Mesenchymal stem cell (in vitro differentiated cells and primary cell): ENCODE results near the gene DENND1B.
A peak's percentile ranks its signal among the peaks of the same experiment; 100 is the strongest.

Experiments
- DNase-seq: peaks from one replicate; pipeline ENCODE4 v3.0.0-alpha.2; 2013
- H2AFZ ChIP-seq: one replicate; pipeline ENCODE4 v1.6.1; 2013; ENCODE audit warnings: low read depth, mild to moderate bottlenecking, control low read depth, inconsistent platforms, low read length, moderate library complexity
- H2AK5ac ChIP-seq: 2 replicates; pipeline ENCODE4 v1.6.1; 2013; ENCODE audit warnings: low read length, moderate library complexity, mild to moderate bottlenecking, inconsistent platforms; ENCODE audit not compliant: severe bottlenecking
- H2BK120ac ChIP-seq: one replicate; pipeline ENCODE4 v1.6.1; 2013; ENCODE audit warnings: low read depth, mild to moderate bottlenecking, inconsistent platforms, low read length, moderate library complexity
- H2BK12ac ChIP-seq, 2 experiments: one replicate each; pipeline ENCODE4 v1.6.1; 2013; ENCODE audit warnings: inconsistent platforms in 2 of 2, low read length in 2 of 2, mild to moderate bottlenecking in 2 of 2, moderate library complexity in 2 of 2, control low read depth in 1 of 2
- H2BK15ac ChIP-seq: one replicate; pipeline ENCODE4 v1.6.1; 2013; ENCODE audit warnings: mild to moderate bottlenecking, low read depth, inconsistent platforms; ENCODE audit not compliant: poor library complexity, severe bottlenecking
- H2BK5ac ChIP-seq: 2 replicates; pipeline ENCODE4 v1.6.1; 2013; ENCODE audit warnings: low read depth, mild to moderate bottlenecking, low read length, control low read depth, inconsistent platforms; ENCODE audit not compliant: poor library complexity, severe bottlenecking
- H3K14ac ChIP-seq, 2 experiments: one replicate each; pipeline ENCODE4 v1.6.1; 2013; ENCODE audit warnings: inconsistent platforms in 2 of 2, low read length in 2 of 2, control low read depth in 1 of 2, mild to moderate bottlenecking in 1 of 2, moderate library complexity in 1 of 2
- H3K18ac ChIP-seq, 2 experiments: one replicate each; pipeline ENCODE4 v1.6.1; 2013; ENCODE audit warnings: inconsistent platforms in 2 of 2, low read length in 2 of 2, control low read depth in 1 of 2, low read depth in 1 of 2, mild to moderate bottlenecking in 1 of 2
- H3K23ac ChIP-seq, 2 experiments: one replicate each; pipeline ENCODE4 v1.6.1; 2013; ENCODE audit warnings: inconsistent platforms in 2 of 2, low read length in 2 of 2, mild to moderate bottlenecking in 2 of 2, moderate library complexity in 2 of 2, control low read depth in 1 of 2
- H3K27ac ChIP-seq: 2 replicates; pipeline ENCODE4 v1.5.1; 2013; ENCODE audit warnings: mild to moderate bottlenecking, moderate library complexity, low read length, control low read depth, inconsistent platforms; ENCODE audit not compliant: poor library complexity, severe bottlenecking
- H3K27me3 ChIP-seq, 2 experiments: 2 replicates each; pipeline versions ENCODE4 v1.6.1 to v1.7.0; 2013; ENCODE audit warnings: low read length in 2 of 2, mild to moderate bottlenecking in 2 of 2, moderate library complexity in 2 of 2, control low read depth in 1 of 2, inconsistent platforms in 1 of 2; ENCODE audit not compliant: control insufficient read depth in 1 of 2, insufficient read depth in 1 of 2
- H3K36me3 ChIP-seq, 2 experiments: 2 replicates each; pipeline versions ENCODE4 v1.6.1 to v1.7.0; 2013; ENCODE audit warnings: low read length in 2 of 2, control low read depth in 1 of 2, inconsistent platforms in 1 of 2, low read depth in 1 of 2, mild to moderate bottlenecking in 1 of 2; ENCODE audit not compliant: insufficient read depth in 2 of 2, control insufficient read depth in 1 of 2
- H3K4ac ChIP-seq, 2 experiments: one replicate each; pipeline ENCODE4 v1.6.1; 2013; ENCODE audit warnings: inconsistent platforms in 2 of 2, low read length in 2 of 2, mild to moderate bottlenecking in 2 of 2, moderate library complexity in 2 of 2, control low read depth in 1 of 2, low read depth in 1 of 2
- H3K4me1 ChIP-seq: 2 replicates; pipeline ENCODE4 v1.6.1; 2013; ENCODE audit warnings: low read depth, low read length, control low read depth; ENCODE audit not compliant: control insufficient read depth, insufficient read depth
- H3K4me2 ChIP-seq: 2 replicates; pipeline ENCODE4 v1.6.1; 2013; ENCODE audit warnings: low read length, mild to moderate bottlenecking, inconsistent platforms; ENCODE audit not compliant: poor library complexity, severe bottlenecking
- H3K4me3 ChIP-seq, 2 experiments: 2 replicates each; pipeline versions ENCODE4 v1.5.1 to v1.7.0; 2013; ENCODE audit warnings: low read length in 2 of 2, mild to moderate bottlenecking in 2 of 2, control low read depth in 1 of 2, low read depth in 1 of 2; ENCODE audit not compliant: insufficient read depth in 1 of 2
- H3K79me1 ChIP-seq: replicated peaks from 2 replicates; pipeline ENCODE4 v1.6.1; 2013; ENCODE audit warnings: mild to moderate bottlenecking, control low read depth, low read length, inconsistent platforms; ENCODE audit not compliant: poor library complexity, severe bottlenecking
- H3K9ac ChIP-seq: 2 replicates; pipeline ENCODE4 v1.7.0; 2013; ENCODE audit warnings: mild to moderate bottlenecking, low read length, moderate library complexity
- H3K9me3 ChIP-seq: 2 replicates; pipeline ENCODE4 v1.7.0; 2013; ENCODE audit warnings: mild to moderate bottlenecking, low read length; ENCODE audit not compliant: control insufficient read depth
- H4K8ac ChIP-seq: one replicate; pipeline ENCODE4 v1.6.1; 2013; ENCODE audit warnings: inconsistent platforms, mild to moderate bottlenecking, low read length, moderate library complexity
- H4K91ac ChIP-seq: one replicate; pipeline ENCODE4 v1.6.1; 2013; ENCODE audit warnings: mild to moderate bottlenecking, low read length, inconsistent platforms
- WGBS: methylation state at CpG from one replicate; pipeline ENCODE4 v1.1.7; 2013; ENCODE audit warnings: mixed read lengths; 5-methylcytosine and 5-hydroxymethylcytosine counted together

The DENND1B gene

DNA sequence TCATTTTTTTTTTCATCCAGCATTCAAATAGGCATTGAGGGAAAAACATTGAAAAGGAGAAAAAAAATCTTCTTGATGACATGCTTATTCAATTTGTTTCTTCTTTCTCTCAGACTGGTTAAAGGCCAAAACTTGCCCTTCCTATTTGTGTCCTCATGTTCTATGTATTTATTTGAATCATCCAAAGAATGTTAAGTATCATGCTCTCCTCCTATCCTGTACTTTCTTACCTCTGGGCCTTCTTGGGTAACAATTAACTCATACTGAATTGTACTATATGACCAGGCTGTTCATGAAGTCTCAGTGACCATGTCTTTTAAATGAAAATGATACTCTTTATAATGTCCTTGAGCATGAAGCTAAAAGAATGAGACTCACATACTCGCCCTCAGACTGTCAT, 36.5 kb upstream of the DENND1B start:
- no peaks in the 10 kb centered on the region for H3K79me1 ChIP-seq
- H3K27ac ChIP-seq = no peak overlapping the region
- H2BK15ac ChIP-seq = no peak overlapping the region
- no peak overlapping the region for H3K18ac ChIP-seq
- H4K91ac ChIP-seq = no peak overlapping the region
- H2AK5ac ChIP-seq = no peak overlapping the region
- H3K14ac ChIP-seq = no peak overlapping the region
- H3K23ac ChIP-seq = no peak overlapping the region
- H2BK120ac ChIP-seq = no peak overlapping the region
- no peak overlapping the region for H3K4me2 ChIP-seq
- H3K4ac ChIP-seq = no peak overlapping the region
- no peak overlapping the region for H3K9ac ChIP-seq
- no peak overlapping the region for H4K8ac ChIP-seq
- no peak overlapping the region for H2AFZ ChIP-seq
- peaks cover 6% of the 10 kb centered on the region for H3K9me3 ChIP-seq
- no peak overlapping the region for H2BK12ac ChIP-seq
- DNase-seq = peak; percentile 5
- no CpG with 5 or more reads among the region's 1 CpG for WGBS
- no peaks in the 10 kb centered on the region for H3K36me3 ChIP-seq
- H3K4me1 ChIP-seq = no peaks in the 10 kb centered on the region
- no peak overlapping the region for H3K4me3 ChIP-seq
- no peak overlapping the region for H2BK5ac ChIP-seq
- no peaks in the 10 kb centered on the region for H3K27me3 ChIP-seq

- H3K9me3 ChIP-seq = peaks cover 6% of the 10 kb centered on the region
- H3K4me2 ChIP-seq = no peak overlapping the region
- no peak overlapping the region for H2BK12ac ChIP-seq
- H3K23ac ChIP-seq = no peak overlapping the region
- H2BK15ac ChIP-seq = no peak overlapping the region
- H3K4ac ChIP-seq = no peak overlapping the region
- no peak overlapping the region for H4K8ac ChIP-seq
- no peak overlapping the region for H2BK5ac ChIP-seq
- no peak overlapping the region for H2BK120ac ChIP-seq
- H2AK5ac ChIP-seq = no peak overlapping the region
- H3K4me3 ChIP-seq = no peak overlapping the region
- H3K9ac ChIP-seq = no peak overlapping the region
- no peak overlapping the region for H2AFZ ChIP-seq
- no peaks in the 10 kb centered on the region for H3K4me1 ChIP-seq
- H4K91ac ChIP-seq = no peak overlapping the region
- H3K18ac ChIP-seq = no peak overlapping the region
- no peaks in the 10 kb centered on the region for H3K36me3 ChIP-seq
- no peaks in the 10 kb centered on the region for H3K79me1 ChIP-seq
- DNase-seq = no peak
- H3K27ac ChIP-seq = no peak overlapping the region
- no peaks in the 10 kb centered on the region for H3K27me3 ChIP-seq
- 73% methylated on average over 4 of the region's 4 CpGs for WGBS
- no peak overlapping the region for H3K14ac ChIP-seq
Measured at GRCh38 chr1:197810812-197811211, 35.5 kb upstream of the DENND1B start.

- DNase-seq = no peak
- Histone ChIP-seq H3K4me3 (no peak overlapping the region), H3K4me1 (no peaks in the 10 kb centered on the region), H2BK12ac (no peak overlapping the region), H4K91ac (no peak overlapping the region), H2BK5ac (no peak overlapping the region), H3K18ac (no peak overlapping the region), H4K8ac (no peak overlapping the region), H3K9ac (no peak overlapping the region), H2AFZ (no peak overlapping the region), H3K79me1 (no peaks in the 10 kb centered on the region), H3K14ac (no peak overlapping the region), H2BK120ac (no peak overlapping the region), H3K4ac (no peak overlapping the region), H2AK5ac (no peak overlapping the region), H3K27ac (no peak overlapping the region), H3K9me3 (peaks cover 6% of the 10 kb centered on the region), H3K23ac (no peak overlapping the region), H3K27me3 (no peaks in the 10 kb centered on the region), H3K36me3 (no peaks in the 10 kb centered on the region), H2BK15ac (no peak overlapping the region), H3K4me2 (no peak overlapping the region)
- 72% methylated on average over 3 of the region's 3 CpGs for WGBS
Measured at GRCh38 chr1:197808880-197809279, 33.6 kb upstream of the DENND1B start.

GRCh38 chr1:197807739-197808453, 32.6 kb upstream of the DENND1B start:
- H2BK12ac ChIP-seq = no peak overlapping the region
- H3K9me3 ChIP-seq = peaks cover 2% of the 10 kb centered on the region

More at GRCh38 chr1:197807739-197808453, 32.6 kb upstream of the DENND1B start:
- no peaks in the 10 kb centered on the region for H3K4me1 ChIP-seq
- no peak overlapping the region for H2BK15ac ChIP-seq
- no peak overlapping the region for H2AFZ ChIP-seq
- no peak overlapping the region for H3K14ac ChIP-seq
- H3K27ac ChIP-seq = no peak overlapping the region
- H3K23ac ChIP-seq = no peak overlapping the region
- H2AK5ac ChIP-seq = no peak overlapping the region
- no peak overlapping the region for H3K18ac ChIP-seq
- no peaks in the 10 kb centered on the region for H3K36me3 ChIP-seq
- WGBS = 96% methylated on average over 5 of the region's 5 CpGs
- no peak for DNase-seq
- no peaks in the 10 kb centered on the region for H3K27me3 ChIP-seq
- no peak overlapping the region for H4K8ac ChIP-seq
- H4K91ac ChIP-seq = no peak overlapping the region
- H2BK120ac ChIP-seq = no peak overlapping the region
- H3K4ac ChIP-seq = no peak overlapping the region
- no peaks in the 10 kb centered on the region for H3K79me1 ChIP-seq
- H3K4me2 ChIP-seq = no peak overlapping the region
- H3K9ac ChIP-seq = no peak overlapping the region
- no peak overlapping the region for H2BK5ac ChIP-seq
- no peak overlapping the region for H3K4me3 ChIP-seq
